Measurements from ENCODE around the gene ACER3. TPM values are rescaled to one million over a fixed set of nuclear protein-coding genes. Genes with fewer than 3 reads are reported as not detected.

The ACER3 gene
- total and polyA plus RNA-seq, 2 of the 4 experiments (the other 2 are of a cell fraction) = 3.5 to 10.0 TPM

- CTCF ChIA-PET = interaction anchor here (1.8 kb wide), 1 partner anchor 24 kb away, joined by 7 read pairs; no protein-coding TSS in a partner anchor
These were observed 205.7 kb downstream of the ACER3 start, which contains the start of gene CAPN5 for GRCh38 chr11:77066229-77067042. Gene CAPN5, plus strand, starts transcription at chr11:77066971. Its CDS starts 17,916 bp downstream, at chr11:77084887.

More at GRCh38 chr11:77066229-77067042, 205.7 kb downstream of the ACER3 start, which contains the start of gene CAPN5:
- Histone ChIP-seq H4K91ac (ENCODE audit: insufficient read depth, low read depth, low read length) (peak within 1 kb of the TSS; percentile 80), H3K27ac (ENCODE audit: insufficient read depth, low read length) (peak within 1 kb of the TSS; percentile 90), H3K18ac (ENCODE audit: low read depth, low read length) (peak within 1 kb of the TSS; percentile 55; the same call in 1 of the 2 replicates), H3K4me1 (ENCODE audit: control insufficient read depth, insufficient read depth, low read length) (peaks cover 11% of the 10 kb centered on the region), H3K14ac (replicated peaks; ENCODE audit: low read depth, low read length) (peak within 1 kb of the TSS; percentile 78), H3K36me3 (ENCODE audit: control insufficient read depth, insufficient read depth, low read length) (no peaks in the 10 kb centered on the region), H3K4ac (ENCODE audit: low read depth, low read length) (peak within 1 kb of the TSS; percentile 89), H4K20me1 (ENCODE audit: insufficient read depth, low read length) (no peaks in the 10 kb centered on the region), H3K9ac (ENCODE audit: low read depth, low read length) (peak within 1 kb of the TSS; percentile 76), H4K5ac (ENCODE audit: low read depth, low read length) (peak within 1 kb of the TSS; percentile 46), H3K9me1 (ENCODE audit: insufficient read depth, low read length) (peaks cover 2% of the 10 kb centered on the region; the same call in 1 of the 2 replicates), H3K9me3 (ENCODE audit: control insufficient read depth, insufficient read depth, low read length) (no peaks in the 10 kb centered on the region), H2AK5ac (ENCODE audit: low read depth, low read length) (peak within 1 kb of the TSS; percentile 31), H2BK5ac (ENCODE audit: low read depth, low read length, poor library complexity, severe bottlenecking) (peak within 1 kb of the TSS; percentile 75), H3K56ac (ENCODE audit: extremely low read depth, insufficient read depth, low read length) (0 out of 2 replicates have a peak within 1 kb of the TSS, but pooled peaks have one; percentile 38), H3K4me3 (ENCODE audit: insufficient read depth, low read depth, low read length) (peak within 1 kb of the TSS; percentile 72), H2BK20ac (ENCODE audit: low read depth, low read length) (no peak within 1 kb of the TSS), H2AFZ (replicated peaks; ENCODE audit: low read length, poor library complexity) (peak within 1 kb of the TSS; percentile 97), H3K79me1 (ENCODE audit: low read depth in 1 of 2, low read length in 2 of 2) (peaks cover 11 to 25% of the 10 kb centered on the region in 2 experiments; a peak in 3 of 4 replicates), H3K27me3 (ENCODE audit: control insufficient read depth, insufficient read depth, low read length) (no peaks in the 10 kb centered on the region), H3K23ac (ENCODE audit: low read depth, low read length) (peak within 1 kb of the TSS; percentile 83), H2AK9ac (replicated peaks; ENCODE audit: low read depth, low read length, poor library complexity) (peak within 1 kb of the TSS; percentile 94), H3K4me2 (ENCODE audit: low read depth, low read length) (peak within 1 kb of the TSS; percentile 86), H2BK15ac (ENCODE audit: low read depth, low read length) (no peak within 1 kb of the TSS), H2BK120ac (ENCODE audit: low read depth, low read length) (peak within 1 kb of the TSS; percentile 11; the same call in 1 of the 2 replicates), H4K8ac (ENCODE audit: low read depth in 2 of 2, low read length in 2 of 2) (peak within 1 kb of the TSS; percentile 81 to 90)
- POLR2A ChIA-PET (ENCODE audit: unreplicated experiment) = interaction anchor here (0.5 to 0.7 kb wide), 2 partner anchors 11 to 167 kb away, joined by 3 to 5 read pairs; no protein-coding TSS in a partner anchor
- in situ Hi-C loops (cut with MboI; ENCODE audit: low sequenced_read_pairs) = no loop called here
- intact Hi-C loops (cut with micrococcal nuclease) = no loop called here
- dilution Hi-C loops (cut with HindIII; ENCODE audit: low sequenced_read_pairs, unreplicated experiment) = no loop called here
- BruUV-seq (replicated peaks) = no TSS peak
- 1% methylated on average over 23 of the region's 69 CpGs; no CpG with 5 or more reads in 1 of the 2 experiments for WGBS, 2 experiments (ENCODE audit: extremely low coverage in 2 of 2, insufficient read length in 1 of 2)
- DNase-seq = peak; percentile 92
- ATAC-seq (ENCODE audit: low read depth) = peak; percentile 97
- TF ChIP-seq BHLHE40 (IDR thresholded peaks at IDR 0.05; ENCODE audit: low read depth, low read length) (no peak), CEBPB (IDR thresholded peaks at IDR 0.05; ENCODE audit: low read depth, low read length) (no peak), ELK1 (IDR thresholded peaks at IDR 0.05; ENCODE audit: borderline replicate concordance, low read depth, low read length) (no peak), MAFK (IDR thresholded peaks at IDR 0.05; ENCODE audit: low read depth, low read length) (no peak), POLR2A (IDR thresholded peaks at IDR 0.05; ENCODE audit: low read depth, low read length) (peak; percentile 92), RAD21 (IDR thresholded peaks at IDR 0.05; ENCODE audit: low read length) (peak; percentile 43), SMC3 (IDR thresholded peaks at IDR 0.05; ENCODE audit: low read depth, low read length) (peak; percentile 17; the same call in 1 of the 2 replicates), NFE2L2 (IDR thresholded peaks at IDR 0.05; ENCODE audit: low read depth, low read length) (no peak), RCOR1 (IDR thresholded peaks at IDR 0.05; ENCODE audit: insufficient replicate concordance, low read length) (no peak), FOS (IDR thresholded peaks at IDR 0.05; ENCODE audit: low read depth, low read length) (no peak), MAZ (IDR thresholded peaks at IDR 0.05; ENCODE audit: borderline replicate concordance, low read depth, low read length) (peak; percentile 93), CHD1 (IDR thresholded peaks at IDR 0.05; ENCODE audit: low read depth, low read length) (no peak), CTCF (conservative IDR thresholded peaks at IDR 0.05; ENCODE audit: low read depth, low read length) (peak; percentile 49), RFX5 (IDR thresholded peaks at IDR 0.05; ENCODE audit: low read depth, low read length) (no peak)
